ENCODE results near the gene DMPK.

The DMPK gene

GRCh38 chr19:45785097-45785496, 2.8 kb upstream of the DMPK start:
- DNase-seq = no peak

- DNase-seq = no peak
These were observed 1.8 kb upstream of the DMPK start for GRCh38 chr19:45784096-45784495.

GRCh38 chr19:45782820-45783785, 813 bp upstream of the DMPK start:
- no peak for DNase-seq

- peak; percentile 83 for DNase-seq
These were observed 802 bp downstream of the DMPK start for GRCh38 chr19:45781214-45782161.

- DNase-seq = no peak
These were observed 1.7 kb downstream of the DMPK start for GRCh38 chr19:45780448-45781213.

GRCh38 chr19:45780146-45780447, 2.2 kb downstream of the DMPK start:
- DNase-seq = no peak

- peak; percentile 82 for DNase-seq
These were observed 2.8 kb downstream of the DMPK start for GRCh38 chr19:45779231-45780145.

GRCh38 chr19:45778010-45778661, 4.2 kb downstream of the DMPK start:
- no peak for DNase-seq

GRCh38 chr19:45777395-45777961, 4.8 kb downstream of the DMPK start:
- no peak for DNase-seq

- no peak for DNase-seq
These were observed 7.5 kb downstream of the DMPK start for GRCh38 chr19:45774765-45775164.

GRCh38 chr19:45773384-45773783, 8.9 kb downstream of the DMPK start:
- peak; percentile 18 for DNase-seq

- no peak for DNase-seq
These were observed 9.4 kb downstream of the DMPK start for GRCh38 chr19:45772912-45773311.

GRCh38 chr19:45772130-45772840, 10.0 kb downstream of the DMPK start:
- DNase-seq = no peak

GRCh38 chr19:45771311-45771933, 10.9 kb downstream of the DMPK start:
- no peak for DNase-seq

- DNase-seq = peak; percentile 91
These were observed 11.8 kb downstream of the DMPK start for GRCh38 chr19:45770192-45771101.

GRCh38 chr19:45769821-45770191, 12.5 kb downstream of the DMPK start:
- DNase-seq = peak; percentile 51

GRCh38 chr19:45768984-45769782, 13.1 kb downstream of the DMPK start, which contains the start of gene SIX5:
Gene SIX5, minus strand, starts transcription at chr19:45769252. Its CDS starts 408 bp downstream, at chr19:45768844.
- DNase-seq = peak; percentile 96

- peak; percentile 57 for DNase-seq
These were observed 13.7 kb downstream of the DMPK start for GRCh38 chr19:45768655-45768983.
